Measurements from ENCODE around the gene GYPC.
"Not testable (repeated sequence)": the region's sequence is repeated elsewhere in the genome, so short reads cannot be mapped to it uniquely, and the experiment has no call there.

GYPC gene, protein sequence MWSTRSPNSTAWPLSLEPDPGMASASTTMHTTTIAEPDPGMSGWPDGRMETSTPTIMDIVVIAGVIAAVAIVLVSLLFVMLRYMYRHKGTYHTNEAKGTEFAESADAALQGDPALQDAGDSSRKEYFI

DNA sequence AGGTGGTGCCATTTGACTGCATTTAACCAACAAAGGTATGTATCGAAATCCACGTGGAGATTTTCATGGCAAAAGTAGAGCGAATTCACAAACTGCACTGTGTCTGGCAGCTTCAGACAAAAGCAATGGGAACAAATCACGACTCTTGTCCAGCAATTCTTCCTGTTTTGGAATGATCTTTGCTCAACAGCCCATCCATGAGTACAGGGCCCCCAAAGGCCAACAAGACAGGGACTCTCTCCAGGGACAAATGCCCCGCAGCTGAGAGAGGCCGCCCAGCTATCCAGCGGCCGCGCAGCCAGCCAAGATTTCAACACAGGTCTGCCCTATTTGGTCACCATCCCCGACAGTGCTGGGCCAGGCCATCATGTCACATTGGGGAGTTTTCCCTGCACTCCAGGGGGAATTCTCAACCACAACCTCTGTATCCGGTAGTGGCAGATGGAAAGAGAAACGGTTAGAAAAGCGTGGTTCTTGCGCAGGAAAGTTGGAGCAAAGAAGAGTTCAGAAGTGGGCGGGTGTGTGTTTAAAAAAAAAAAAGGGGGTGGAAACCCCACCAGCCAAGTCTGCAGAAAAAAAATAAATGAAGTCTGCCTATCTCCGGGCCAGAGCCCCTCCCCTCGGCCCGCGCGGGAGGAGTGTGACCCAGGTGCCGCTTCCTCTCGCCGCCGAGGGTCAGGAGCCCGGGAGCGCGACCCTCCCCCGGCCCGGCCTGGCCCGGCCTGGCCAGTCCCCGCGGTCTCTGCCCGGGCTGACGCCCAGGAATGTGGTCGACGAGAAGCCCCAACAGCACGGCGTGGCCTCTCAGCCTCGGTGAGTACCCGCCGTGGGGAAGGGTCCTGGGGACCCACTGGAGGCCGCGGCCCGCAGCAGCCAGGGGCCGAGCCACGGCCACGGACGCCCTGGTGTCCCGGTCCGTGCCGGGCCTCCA, at the start of gene GYPC:
GYPC (plus strand) TSS at position 659 of the 931 bp plus-strand sequence; CDS start at position 765, 106 bp downstream.
- no peak for DNase-seq (ENCODE audit: low spot score)

DNA sequence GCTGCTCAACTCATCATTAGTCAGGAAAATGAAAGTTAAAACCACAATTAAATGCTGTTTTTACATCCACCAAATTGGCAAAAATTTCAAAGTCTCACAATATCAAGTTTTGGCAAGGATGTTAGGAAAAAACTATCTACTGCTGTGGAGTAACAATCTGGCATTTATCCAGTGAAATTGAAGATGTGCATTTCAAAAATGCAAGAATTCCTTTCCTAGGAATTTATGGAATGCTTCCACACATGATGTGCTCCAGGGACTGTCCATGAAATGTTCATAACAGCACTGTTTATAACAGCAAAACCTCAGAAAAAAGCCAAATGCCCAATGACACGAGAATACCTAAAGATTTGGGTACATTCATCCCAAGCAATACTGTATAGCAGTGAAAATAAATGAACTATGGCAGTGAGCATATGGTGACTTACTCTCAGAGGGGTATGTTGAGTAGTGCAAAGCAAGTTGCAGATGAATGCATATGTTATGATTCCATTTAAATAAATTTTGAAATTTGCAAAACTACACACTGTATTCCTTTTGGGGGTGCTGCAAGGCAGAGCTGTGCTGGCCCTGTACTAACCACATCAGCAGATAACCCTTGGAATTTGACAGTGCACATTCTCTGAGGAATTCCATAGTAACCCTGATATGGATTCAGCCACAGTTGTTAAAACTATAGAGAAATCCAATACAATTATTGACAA, 41.3 kb upstream of the GYPC start:
- no peak for DNase-seq (ENCODE audit: low spot score)

DNA sequence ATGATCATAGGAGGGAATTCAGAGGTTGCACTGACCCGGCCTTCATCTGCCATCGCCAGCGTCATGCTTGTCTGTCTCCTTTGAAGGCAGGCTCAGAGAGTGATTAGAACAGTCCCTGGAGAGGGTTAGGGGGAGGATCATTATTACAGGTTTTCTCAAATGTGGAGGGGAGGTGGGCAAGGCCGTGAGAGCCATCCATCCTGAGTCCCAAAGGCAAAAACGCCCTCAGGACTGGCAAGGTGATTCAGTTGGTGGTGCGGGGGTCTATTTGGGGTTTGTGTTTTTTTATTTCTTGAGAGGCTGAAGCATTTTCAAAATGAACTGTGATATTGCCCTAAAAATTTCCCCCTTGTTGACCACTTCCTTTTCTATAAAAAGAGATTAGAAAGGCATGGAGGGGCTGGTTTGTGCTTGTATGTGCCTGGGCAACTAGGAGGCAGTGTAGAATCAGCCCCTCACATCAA, 39.3 kb upstream of the GYPC start:
- DNase-seq (ENCODE audit: low spot score) = peak; percentile 34

- no peak for DNase-seq (ENCODE audit: low spot score)
These were observed 35.7 kb upstream of the GYPC start for GRCh38 chr2:126620302-126620701.

- no peak for DNase-seq (ENCODE audit: low spot score)
These were observed 33.0 kb upstream of the GYPC start for GRCh38 chr2:126623000-126623399.

GRCh38 chr2:126627643-126628042, 28.3 kb upstream of the GYPC start:
- no peak for DNase-seq (ENCODE audit: low spot score)

DNA sequence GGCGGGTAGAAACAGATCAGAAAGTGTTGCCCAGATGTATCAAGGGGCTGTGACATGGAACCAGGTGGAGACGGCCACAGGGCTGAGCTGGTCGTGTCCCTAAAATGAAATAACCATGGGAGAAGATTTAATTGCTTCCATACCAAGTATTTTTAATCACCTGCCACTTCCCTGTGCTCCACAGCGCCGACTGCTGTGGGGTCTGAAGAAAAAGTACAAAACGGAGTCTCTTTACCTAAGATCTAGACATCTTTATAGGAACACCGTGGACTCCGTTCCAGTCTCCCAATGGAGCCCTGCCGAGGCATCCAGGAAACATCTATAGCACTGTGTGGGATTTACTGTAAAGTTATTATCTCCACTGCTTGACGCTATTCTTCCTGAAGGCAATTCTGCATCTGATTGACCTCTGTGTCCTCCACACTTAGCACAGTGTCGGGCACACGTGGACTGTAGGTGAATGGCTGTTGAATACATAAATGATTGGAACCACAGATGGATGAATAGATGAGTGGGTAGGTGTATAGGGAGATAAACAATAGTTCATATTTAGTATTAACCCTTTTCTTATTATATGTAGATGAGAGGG, 21.6 kb upstream of the GYPC start:
- no peak for DNase-seq (ENCODE audit: low spot score)

DNA sequence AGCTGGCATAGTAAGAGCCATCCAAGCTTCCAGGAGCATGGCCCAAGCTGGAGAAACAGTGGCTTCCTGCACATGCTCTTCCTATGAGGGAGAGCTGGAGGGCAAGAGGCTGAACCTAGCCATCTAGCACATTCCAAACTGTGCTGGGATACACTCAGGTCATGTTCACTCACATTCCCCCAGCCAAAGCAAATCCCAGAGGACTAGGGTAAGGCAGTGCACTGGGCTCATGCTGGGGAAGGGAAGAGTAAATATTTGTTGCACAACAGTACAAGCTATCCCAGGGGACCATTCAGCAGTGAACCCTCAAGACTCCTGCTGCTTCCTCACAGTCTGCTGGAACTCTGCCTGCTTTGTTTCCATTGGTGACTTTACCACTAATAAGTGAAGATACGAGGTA, 20.7 kb upstream of the GYPC start:
- no peak for DNase-seq (ENCODE audit: low spot score)

DNA sequence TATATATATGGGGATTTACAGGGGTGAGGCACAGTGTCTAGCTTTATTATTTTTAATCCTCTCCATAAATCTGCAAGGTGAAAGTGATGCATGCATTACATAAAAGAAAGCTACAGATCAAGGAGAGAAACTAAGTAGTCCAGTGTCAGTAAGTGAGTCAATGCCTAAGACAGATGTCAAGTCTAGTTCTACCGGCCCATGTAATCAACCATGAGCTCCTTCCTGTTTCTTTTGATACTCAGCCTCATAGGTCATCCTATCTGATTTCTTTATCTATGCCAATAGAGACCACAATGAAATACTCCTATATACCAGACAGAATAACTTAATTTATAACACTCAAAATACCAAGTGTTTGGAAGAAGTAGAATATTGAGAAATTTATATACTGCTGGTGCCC, 20.2 kb upstream of the GYPC start:
- no peak for DNase-seq (ENCODE audit: low spot score)

- DNase-seq (ENCODE audit: low spot score) = no peak
These were observed 18.6 kb upstream of the GYPC start for GRCh38 chr2:126637386-126637785.

DNA sequence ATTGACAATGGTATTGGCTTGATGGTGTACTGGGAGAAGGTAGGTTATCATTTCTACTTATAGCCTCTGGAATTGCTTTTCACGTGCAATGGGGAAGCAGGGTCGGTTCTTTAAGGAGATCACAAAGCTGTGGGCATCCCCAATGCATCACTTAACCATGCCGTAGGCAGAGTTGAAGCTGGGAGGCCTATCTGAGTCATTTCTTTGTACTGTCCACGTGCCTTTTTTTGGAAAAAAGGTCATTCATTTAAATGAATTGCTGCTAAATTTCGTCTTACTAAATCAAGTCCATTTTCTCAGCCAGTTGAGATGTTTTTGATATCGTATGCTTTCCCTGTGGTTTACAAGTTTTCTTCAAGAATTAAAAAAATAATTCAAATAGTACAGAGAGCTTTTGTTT, 17.2 kb upstream of the GYPC start:
- no peak for DNase-seq (ENCODE audit: low spot score)

GRCh38 chr2:126639276-126639675, 16.7 kb upstream of the GYPC start:
- DNase-seq (ENCODE audit: low spot score) = no peak

- not testable (repeated sequence) for DNase-seq (ENCODE audit: low spot score)
These were observed 14.7 kb upstream of the GYPC start for GRCh38 chr2:126641294-126641693.

DNA sequence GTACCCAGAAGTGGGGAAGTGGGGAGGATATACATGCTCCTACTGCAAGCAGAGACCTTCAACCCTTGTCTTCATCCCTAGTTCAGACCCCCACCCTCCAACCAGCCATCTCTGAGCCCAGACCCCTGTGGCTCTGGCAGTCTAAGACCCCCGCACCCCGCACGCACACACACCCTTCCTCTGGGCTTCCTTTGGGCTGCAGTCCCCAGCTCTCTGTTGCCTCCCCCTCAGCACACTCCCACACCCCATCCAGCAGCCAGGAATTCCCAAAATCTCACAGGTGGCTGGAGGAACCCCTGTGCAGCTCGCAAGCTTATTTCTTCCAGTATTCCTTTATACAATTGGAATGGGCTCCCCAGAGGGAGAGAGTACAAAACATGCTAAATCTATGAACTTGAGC, 13.9 kb upstream of the GYPC start:
- DNase-seq (ENCODE audit: low spot score) = no peak

DNA sequence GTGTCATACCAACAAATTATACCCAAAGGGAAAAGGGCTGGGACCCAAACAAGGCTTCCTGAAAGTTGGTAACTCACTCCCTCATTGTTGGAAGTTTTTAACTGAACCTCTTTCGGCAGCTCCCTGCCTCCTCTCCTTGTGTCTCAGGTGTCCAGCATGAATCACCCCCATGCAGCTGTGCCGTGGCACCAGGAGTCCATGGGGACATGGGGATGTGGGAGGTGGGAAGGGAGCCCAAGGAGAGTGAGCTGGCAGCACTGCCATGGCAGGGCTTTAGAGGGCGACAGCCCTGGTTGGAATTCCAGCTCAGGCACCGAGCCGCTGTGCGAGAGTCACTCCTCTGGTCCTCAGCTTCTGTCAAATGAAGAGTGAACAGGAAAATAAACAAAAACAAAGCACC, 12.5 kb upstream of the GYPC start:
- no peak for DNase-seq (ENCODE audit: low spot score)

DNA sequence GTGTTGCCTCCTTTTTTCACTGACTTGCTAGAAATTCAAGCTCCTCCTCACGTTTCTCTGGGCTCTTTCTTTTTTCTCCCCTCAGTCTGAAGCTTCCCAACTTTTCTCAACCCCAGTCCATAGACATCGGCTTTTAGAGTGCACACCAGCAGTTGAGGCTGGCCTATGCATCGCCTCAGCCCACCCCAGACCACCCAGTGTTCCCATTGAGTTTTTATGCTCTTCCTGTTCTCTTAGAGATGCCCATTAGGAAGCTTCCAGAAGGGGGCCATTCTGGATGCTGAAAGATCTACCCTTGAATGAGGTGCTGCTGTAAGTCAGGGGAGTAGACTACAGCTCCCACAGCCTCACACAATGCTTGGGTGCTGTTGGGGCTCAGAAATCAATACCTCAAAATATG, 12.0 kb upstream of the GYPC start:
- DNase-seq (ENCODE audit: low spot score) = no peak

DNA sequence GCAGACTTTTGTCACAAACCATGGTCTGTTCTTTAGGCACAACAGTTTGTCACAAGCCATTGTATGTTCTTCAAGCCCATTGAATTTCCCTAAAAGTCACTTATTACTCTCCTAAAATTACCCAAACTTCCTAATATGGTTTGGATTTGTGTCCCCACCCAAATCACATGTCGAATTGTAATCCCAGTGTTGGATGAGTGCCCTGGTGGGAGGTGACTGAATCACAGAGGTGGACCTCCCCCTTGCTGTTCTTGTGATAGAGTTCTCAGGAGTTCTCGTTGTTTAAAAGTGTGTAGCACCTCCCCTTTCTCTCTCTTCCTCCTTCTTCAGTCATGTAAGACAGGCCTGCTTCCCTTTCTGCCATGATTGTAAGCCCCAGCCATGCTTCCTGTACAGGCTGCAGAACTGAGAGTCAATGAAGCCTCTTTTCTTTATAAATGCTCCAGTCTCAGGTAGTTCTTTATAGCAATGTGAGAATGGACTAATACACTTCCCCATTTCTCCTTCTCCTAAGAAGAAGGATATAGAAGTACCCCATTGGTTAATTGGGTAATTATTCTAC, 11.2 kb upstream of the GYPC start:
- no peak for DNase-seq (ENCODE audit: low spot score)

DNA sequence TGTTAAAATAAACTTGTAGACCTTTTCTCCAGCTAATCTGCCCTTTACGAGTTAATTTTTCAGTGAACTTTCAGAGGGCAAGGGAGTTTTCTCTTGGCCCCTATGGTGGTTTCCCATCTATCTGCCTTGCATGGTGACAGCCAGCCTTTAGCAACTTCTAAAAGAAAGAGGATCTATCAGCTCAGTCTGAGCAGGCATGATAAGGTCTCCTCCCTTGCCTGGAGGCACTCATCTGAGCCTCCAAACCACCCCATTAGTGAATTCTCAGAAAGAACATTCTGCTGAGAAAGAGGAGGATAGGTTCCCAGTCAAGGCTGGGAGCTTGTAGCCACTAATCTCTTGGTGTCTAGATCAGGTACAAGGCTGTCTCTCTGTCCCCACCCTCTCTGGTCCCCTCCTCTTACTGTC, 10.7 kb upstream of the GYPC start:
- DNase-seq (ENCODE audit: low spot score) = no peak

DNA sequence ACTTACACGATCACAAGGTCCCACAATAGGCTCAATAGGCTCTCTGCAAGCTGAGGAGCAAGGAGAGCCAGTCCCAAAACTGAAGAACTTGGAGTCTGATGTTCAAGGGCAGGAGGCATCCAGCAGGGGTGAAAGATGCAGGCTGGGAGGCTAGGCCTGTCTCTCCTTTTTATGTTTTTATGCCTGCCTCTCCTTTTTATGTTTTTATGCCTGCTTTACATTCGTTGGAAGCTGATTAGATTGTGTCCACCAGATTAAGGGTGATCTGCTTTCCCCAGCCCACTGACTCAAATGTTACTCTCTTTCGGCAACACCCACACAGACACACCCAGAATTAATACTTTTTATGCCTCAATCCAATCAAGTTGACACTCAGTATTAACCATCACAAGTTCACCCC, 9.9 kb upstream of the GYPC start:
- DNase-seq (ENCODE audit: low spot score) = no peak

GRCh38 chr2:126647714-126648344, 8.1 kb upstream of the GYPC start:
- DNase-seq (ENCODE audit: low spot score) = not testable (repeated sequence)

DNA sequence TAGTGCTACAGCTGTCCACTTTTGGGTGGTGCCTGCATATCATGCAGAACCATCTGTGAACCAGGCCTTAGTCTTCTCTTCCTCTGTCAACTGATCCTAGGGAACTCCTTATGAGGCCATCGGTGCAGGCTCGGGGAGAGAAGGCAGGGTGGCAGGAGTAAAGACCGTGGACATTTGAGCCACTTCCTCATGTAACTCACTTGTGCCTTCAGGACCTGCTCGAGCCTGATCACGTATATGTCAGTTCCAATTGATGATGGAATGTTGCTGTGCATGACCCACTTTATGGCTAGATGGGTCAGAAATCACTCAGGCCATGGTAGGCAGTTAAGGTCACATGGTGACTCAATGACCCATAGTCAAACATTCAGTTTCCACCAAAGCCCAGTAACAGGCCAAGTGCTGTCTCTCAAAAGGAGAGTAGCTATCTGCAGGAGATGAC, 7.6 kb upstream of the GYPC start:
- DNase-seq (ENCODE audit: low spot score) = not testable (repeated sequence)

DNA sequence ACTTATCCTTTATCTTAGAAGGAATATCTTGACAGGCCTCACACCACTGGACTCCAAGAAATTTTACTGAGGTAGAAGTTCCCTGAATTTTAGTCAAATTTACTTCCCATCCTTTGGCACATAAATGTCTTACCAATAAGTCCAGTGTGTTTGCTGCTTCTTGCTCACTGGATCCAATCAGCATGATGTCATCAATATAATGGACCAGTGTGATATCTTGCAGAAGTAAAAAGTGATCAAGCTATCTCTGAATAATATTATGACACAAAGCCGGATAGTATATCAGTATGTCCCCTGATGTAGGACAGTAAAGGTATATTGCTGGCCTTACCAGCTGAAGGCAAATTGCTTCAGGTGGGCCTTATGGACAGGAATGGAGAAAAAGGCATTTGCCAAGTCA, 6.9 kb upstream of the GYPC start:
- DNase-seq (ENCODE audit: low spot score) = no peak
